A549 (cell line): Measurements from ENCODE around the gene GET4.

Experiments
- BHLHE40 ChIP-seq: IDR thresholded peaks from 2 replicates; pipeline ENCODE4 v1.6.1; 2012; ENCODE audit warnings: low read depth, low read length, inconsistent platforms
- CBX8 ChIP-seq: fragments of 200-600 bp; sonication (generic); IDR thresholded peaks from 2 replicates; pipeline ENCODE4 v1.6.1; 2016
- EP300 ChIP-seq, 2 experiments: fragments of >200 bp; sonication (Bioruptor Twin); formaldehyde crosslinking; IDR thresholded peaks; 2 replicates in 1 of 2; 3 replicates in 1 of 2; pipeline ENCODE4 v1.6.1; 2016 to 2017
- ESRRA ChIP-seq: fragments of 150-350 bp; IDR thresholded peaks from 2 replicates; pipeline ENCODE4 v1.6.1; 2014; ENCODE audit warnings: mild to moderate bottlenecking, low read length, borderline replicate concordance
- HES2 ChIP-seq: fragments of >200 bp; sonication (Bioruptor Twin); formaldehyde crosslinking; IDR thresholded peaks from 2 replicates; pipeline ENCODE4 v1.6.1; 2016
- HMGXB4 ChIP-seq: fragments of 250-450 bp; sonication (Bioruptor Pico); IDR thresholded peaks from 2 replicates; pipeline ENCODE4 v1.5.0; 2021; ENCODE audit warnings: mild to moderate bottlenecking, moderate library complexity, borderline replicate concordance
- JUN ChIP-seq, 2 experiments: fragments of >200 bp; sonication (Bioruptor Twin); formaldehyde crosslinking; IDR thresholded peaks; 2 replicates in 1 of 2; 3 replicates in 1 of 2; pipeline ENCODE4 v1.6.1; 2016 to 2017
- MAX ChIP-seq: IDR thresholded peaks from 2 replicates; pipeline ENCODE4 v1.6.1; 2012
- MYC ChIP-seq: IDR thresholded peaks from 2 replicates; pipeline ENCODE4 v1.6.1; 2012; ENCODE audit warnings: mild to moderate bottlenecking, inconsistent platforms, low read length, improper control_type of control experiment, borderline replicate concordance
- PBX3 ChIP-seq: IDR thresholded peaks from 2 replicates; pipeline ENCODE4 v1.6.1; 2012
- POLR2A ChIP-seq: IDR thresholded peaks from 2 replicates; pipeline ENCODE4 v1.6.1; 2012; ENCODE audit warnings: mild to moderate bottlenecking, low read length
- RFX5 ChIP-seq: fragments of 450-650 bp; IDR thresholded peaks from 2 replicates; pipeline ENCODE4 v1.7.1; 2014; ENCODE audit warnings: antibody characterized with exemption, mild to moderate bottlenecking, moderate library complexity
- TF ChIP-seq, protein P1 (sequence below): fragments of 200-600 bp; sonication (generic); IDR thresholded peaks from 2 replicates; pipeline ENCODE4 v1.6.1; 2016; ENCODE audit warnings: antibody characterized with exemption, mild to moderate bottlenecking, moderate library complexity
- TF ChIP-seq, protein P2 (sequence below): fragments of >200 bp; sonication (Bioruptor Twin); formaldehyde crosslinking; IDR thresholded peaks from 3 replicates; pipeline ENCODE4 v1.5.1; 2016

DNA sequence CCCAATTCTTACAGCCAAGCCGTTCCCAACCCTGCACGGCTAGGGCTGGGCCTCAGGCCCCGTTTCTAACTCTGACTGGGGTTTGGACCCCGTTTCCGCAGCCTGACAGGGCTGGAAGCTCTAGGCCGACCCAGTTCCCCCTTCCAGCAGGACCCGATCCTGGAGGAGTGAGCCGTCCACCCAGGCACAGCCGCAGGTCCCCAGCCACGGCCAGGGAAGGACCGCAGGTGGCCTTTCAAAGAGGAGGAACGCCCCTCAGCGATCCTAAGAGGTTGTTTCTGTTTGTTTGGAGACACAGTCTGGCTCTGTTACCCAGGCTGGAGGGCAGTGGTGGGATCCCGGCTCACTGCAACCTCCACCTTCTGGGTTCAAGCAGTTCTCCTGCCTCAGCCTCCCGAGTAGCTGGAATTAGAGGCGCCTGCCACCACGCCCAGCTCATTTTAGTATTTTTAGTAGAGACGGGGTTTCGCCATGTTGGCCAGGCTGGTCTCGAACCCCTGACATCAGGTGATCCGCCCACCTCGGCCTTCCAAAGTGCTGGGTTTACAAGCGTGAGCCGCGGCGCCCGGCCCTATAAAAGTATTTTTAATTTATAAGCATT is 778 bp upstream of the GET4 start:
- TF ChIP-seq, protein P1, sequence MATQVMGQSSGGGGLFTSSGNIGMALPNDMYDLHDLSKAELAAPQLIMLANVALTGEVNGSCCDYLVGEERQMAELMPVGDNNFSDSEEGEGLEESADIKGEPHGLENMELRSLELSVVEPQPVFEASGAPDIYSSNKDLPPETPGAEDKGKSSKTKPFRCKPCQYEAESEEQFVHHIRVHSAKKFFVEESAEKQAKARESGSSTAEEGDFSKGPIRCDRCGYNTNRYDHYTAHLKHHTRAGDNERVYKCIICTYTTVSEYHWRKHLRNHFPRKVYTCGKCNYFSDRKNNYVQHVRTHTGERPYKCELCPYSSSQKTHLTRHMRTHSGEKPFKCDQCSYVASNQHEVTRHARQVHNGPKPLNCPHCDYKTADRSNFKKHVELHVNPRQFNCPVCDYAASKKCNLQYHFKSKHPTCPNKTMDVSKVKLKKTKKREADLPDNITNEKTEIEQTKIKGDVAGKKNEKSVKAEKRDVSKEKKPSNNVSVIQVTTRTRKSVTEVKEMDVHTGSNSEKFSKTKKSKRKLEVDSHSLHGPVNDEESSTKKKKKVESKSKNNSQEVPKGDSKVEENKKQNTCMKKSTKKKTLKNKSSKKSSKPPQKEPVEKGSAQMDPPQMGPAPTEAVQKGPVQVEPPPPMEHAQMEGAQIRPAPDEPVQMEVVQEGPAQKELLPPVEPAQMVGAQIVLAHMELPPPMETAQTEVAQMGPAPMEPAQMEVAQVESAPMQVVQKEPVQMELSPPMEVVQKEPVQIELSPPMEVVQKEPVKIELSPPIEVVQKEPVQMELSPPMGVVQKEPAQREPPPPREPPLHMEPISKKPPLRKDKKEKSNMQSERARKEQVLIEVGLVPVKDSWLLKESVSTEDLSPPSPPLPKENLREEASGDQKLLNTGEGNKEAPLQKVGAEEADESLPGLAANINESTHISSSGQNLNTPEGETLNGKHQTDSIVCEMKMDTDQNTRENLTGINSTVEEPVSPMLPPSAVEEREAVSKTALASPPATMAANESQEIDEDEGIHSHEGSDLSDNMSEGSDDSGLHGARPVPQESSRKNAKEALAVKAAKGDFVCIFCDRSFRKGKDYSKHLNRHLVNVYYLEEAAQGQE: no peak
- TF ChIP-seq, protein P2, sequence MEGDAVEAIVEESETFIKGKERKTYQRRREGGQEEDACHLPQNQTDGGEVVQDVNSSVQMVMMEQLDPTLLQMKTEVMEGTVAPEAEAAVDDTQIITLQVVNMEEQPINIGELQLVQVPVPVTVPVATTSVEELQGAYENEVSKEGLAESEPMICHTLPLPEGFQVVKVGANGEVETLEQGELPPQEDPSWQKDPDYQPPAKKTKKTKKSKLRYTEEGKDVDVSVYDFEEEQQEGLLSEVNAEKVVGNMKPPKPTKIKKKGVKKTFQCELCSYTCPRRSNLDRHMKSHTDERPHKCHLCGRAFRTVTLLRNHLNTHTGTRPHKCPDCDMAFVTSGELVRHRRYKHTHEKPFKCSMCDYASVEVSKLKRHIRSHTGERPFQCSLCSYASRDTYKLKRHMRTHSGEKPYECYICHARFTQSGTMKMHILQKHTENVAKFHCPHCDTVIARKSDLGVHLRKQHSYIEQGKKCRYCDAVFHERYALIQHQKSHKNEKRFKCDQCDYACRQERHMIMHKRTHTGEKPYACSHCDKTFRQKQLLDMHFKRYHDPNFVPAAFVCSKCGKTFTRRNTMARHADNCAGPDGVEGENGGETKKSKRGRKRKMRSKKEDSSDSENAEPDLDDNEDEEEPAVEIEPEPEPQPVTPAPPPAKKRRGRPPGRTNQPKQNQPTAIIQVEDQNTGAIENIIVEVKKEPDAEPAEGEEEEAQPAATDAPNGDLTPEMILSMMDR: no peak
- TF ChIP-seq BHLHE40 (no peak), JUN (IDR thresholded peaks at IDR 0.05) (no peak), ESRRA (no peak), MYC (no peak), MAX (no peak), HMGXB4 (CRISPR knock-in tag) (no peak), POLR2A (no peak), EP300 (IDR thresholded peaks at IDR 0.05) (no peak), PBX3 (no peak), HES2 (no peak), RFX5 (no peak), CBX8 (no peak)
